OCI-LY3 (cell line): Measurements from ENCODE around the gene TEDC2.

Source experiments
- H2AFZ ChIP-seq: fragments of 200-600, 300-600 bp; shearing (Covaris generic); 2 replicates; pipeline ENCODE4 v1.6.0; 2014; ENCODE audit warnings: antibody characterized with exemption, low read depth, low read length
- H3K27ac ChIP-seq: fragments of 200-600, 300-600 bp; sonication (generic); 2 replicates; pipeline ENCODE4 v1.5.1; 2014; ENCODE audit warnings: mild to moderate bottlenecking, low read length, moderate library complexity, mixed read lengths
- H3K27me3 ChIP-seq: fragments of 200-600, 300-600 bp; sonication (generic); 2 replicates; pipeline ENCODE4 v1.6.1; 2014; ENCODE audit warnings: low read depth, low read length, mixed read lengths
- H3K36me3 ChIP-seq: fragments of 200-600, 300-600 bp; sonication (generic); replicated peaks from 2 replicates; pipeline ENCODE3; 2014; ENCODE audit warnings: low read depth, low read length, mixed read lengths
- H3K4me1 ChIP-seq: fragments of 300-600, 200-600 bp; sonication (generic); 2 replicates; pipeline ENCODE4 v1.6.1; 2014; ENCODE audit warnings: low read length, mixed read lengths
- H3K4me2 ChIP-seq: fragments of 200-600, 300-600 bp; sonication (generic); 2 replicates; pipeline ENCODE4 v1.6.1; 2014; ENCODE audit warnings: low read length, mixed read lengths
- H3K4me3 ChIP-seq: fragments of 300-600, 200-600 bp; sonication (generic); 2 replicates; pipeline ENCODE4 v1.5.1; 2014; ENCODE audit warnings: antibody characterized with exemption, mild to moderate bottlenecking, low read length, moderate library complexity
- H3K79me2 ChIP-seq: fragments of 300-600, 200-600 bp; shearing (Covaris generic); 2 replicates; pipeline ENCODE4 v1.6.1; 2014; ENCODE audit warnings: mild to moderate bottlenecking, low read length, mixed read lengths
- H3K9ac ChIP-seq: fragments of 300-600, 200-600 bp; shearing (Covaris generic); 2 replicates; pipeline ENCODE4 v1.6.0; 2014; ENCODE audit warnings: mild to moderate bottlenecking, low read length, moderate library complexity
- H3K9me3 ChIP-seq: fragments of 200-600, 300-600 bp; shearing (Covaris generic); 2 replicates; pipeline ENCODE4 v1.6.1; 2014; ENCODE audit warnings: low read length, mixed read lengths; ENCODE audit not compliant: insufficient read depth
- H4K20me1 ChIP-seq: fragments of 200-600, 300-600 bp; sonication (generic); 2 replicates; pipeline ENCODE4 v1.6.1; 2016; ENCODE audit warnings: low read length, mixed read lengths; ENCODE audit not compliant: insufficient read depth
- CTCF ChIP-seq: fragments of 200-600, 300-600 bp; sonication (generic); IDR thresholded peaks from 2 replicates; pipeline ENCODE4 v1.5.1; 2014; ENCODE audit warnings: antibody characterized with exemption, low read length, low read depth
- EZH2phosphoT487 ChIP-seq: fragments of 200-600 bp; shearing (Covaris generic); IDR thresholded peaks from 2 replicates; pipeline ENCODE4 v1.6.1; 2018; ENCODE audit warnings: antibody characterized with exemption, mixed run types, low read depth

TEDC2 gene

GRCh38 chr16:2452650-2453049 lies 7.3 kb upstream of the TEDC2 start:
- H3K36me3 ChIP-seq, result peaks cover 67% of the 10 kb centered on the region
- H2AFZ ChIP-seq, result no peak overlapping the region
- no peaks in the 10 kb centered on the region for H3K9me3 ChIP-seq
- H3K79me2 ChIP-seq, result no peaks in the 10 kb centered on the region
- H3K9ac ChIP-seq, result no peak overlapping the region
- no peaks in the 10 kb centered on the region for H3K4me1 ChIP-seq
- no peaks in the 10 kb centered on the region for H3K27me3 ChIP-seq
- H3K27ac ChIP-seq, result no peak overlapping the region
- H3K4me3 ChIP-seq, result no peak overlapping the region
- no peak overlapping the region for H3K4me2 ChIP-seq
- TF ChIP-seq EZH2phosphoT487, result no peak
- TF ChIP-seq CTCF, result no peak
- H4K20me1 ChIP-seq, result 0 out of 2 replicates have a peak, but pooled peaks cover 4% of the 10 kb centered on the region

GRCh38 chr16:2455081-2455845 lies 4.6 kb upstream of the TEDC2 start:
- H2AFZ ChIP-seq, result no peak overlapping the region
- H4K20me1 ChIP-seq, result 0 out of 2 replicates have a peak, but pooled peaks cover 4% of the 10 kb centered on the region
- no peak overlapping the region for H3K27ac ChIP-seq
- H3K4me1 ChIP-seq, result peaks cover 10% of the 10 kb centered on the region; the same call in 1 of the 2 replicates
- no peaks in the 10 kb centered on the region for H3K79me2 ChIP-seq
- no peak overlapping the region for H3K4me2 ChIP-seq
- H3K27me3 ChIP-seq, result no peaks in the 10 kb centered on the region
- TF ChIP-seq CTCF, result no peak
- no peak for TF ChIP-seq EZH2phosphoT487
- H3K36me3 ChIP-seq, result peaks cover 49% of the 10 kb centered on the region
- no peak overlapping the region for H3K9ac ChIP-seq
- no peaks in the 10 kb centered on the region for H3K9me3 ChIP-seq
- no peak overlapping the region for H3K4me3 ChIP-seq

GRCh38 chr16:2456551-2457153 lies 3.3 kb upstream of the TEDC2 start:
- Histone ChIP-seq H3K4me1 (peaks cover 16% of the 10 kb centered on the region; the same call in 1 of the 2 replicates), H3K9ac (no peak overlapping the region), H3K27ac (no peak overlapping the region), H3K27me3 (no peaks in the 10 kb centered on the region), H4K20me1 (0 out of 2 replicates have a peak, but pooled peaks cover 4% of the 10 kb centered on the region), H3K4me2 (no peak overlapping the region), H3K36me3 (peaks cover 45% of the 10 kb centered on the region), H3K79me2 (no peaks in the 10 kb centered on the region), H2AFZ (no peak overlapping the region), H3K4me3 (no peak overlapping the region), H3K9me3 (no peaks in the 10 kb centered on the region)
- TF ChIP-seq EZH2phosphoT487 (no peak), CTCF (no peak)

- TF ChIP-seq CTCF (no peak), EZH2phosphoT487 (no peak)
- Histone ChIP-seq H3K9ac (no peak overlapping the region), H3K27me3 (no peaks in the 10 kb centered on the region), H3K4me2 (no peak overlapping the region), H3K36me3 (peaks cover 39% of the 10 kb centered on the region), H3K4me1 (peaks cover 16% of the 10 kb centered on the region; the same call in 1 of the 2 replicates), H3K79me2 (no peaks in the 10 kb centered on the region), H2AFZ (no peak overlapping the region), H3K27ac (no peak overlapping the region), H3K4me3 (no peak overlapping the region), H3K9me3 (no peaks in the 10 kb centered on the region), H4K20me1 (0 out of 2 replicates have a peak, but pooled peaks cover 4% of the 10 kb centered on the region)
Observed at GRCh38 chr16:2457267-2457666, 2.6 kb upstream of the TEDC2 start.
